Activated CD4-positive, alpha-beta T cell treated with anti-CD3 and anti-CD28 coated beads, Interleukin-2, Interleukin-4, amounts not matched to agents 100 ng/mL and 50 ng/mL, durations not matched to agents 16 hours and 8 hours (primary cell): ENCODE measurements around the gene DNASE1.

Source experiments
- DNase-seq: peaks from one replicate; pipeline ENCODE4 v3.0.0-alpha.2; 2020; ENCODE audit warnings: low spot score

DNASE1 gene

DNA sequence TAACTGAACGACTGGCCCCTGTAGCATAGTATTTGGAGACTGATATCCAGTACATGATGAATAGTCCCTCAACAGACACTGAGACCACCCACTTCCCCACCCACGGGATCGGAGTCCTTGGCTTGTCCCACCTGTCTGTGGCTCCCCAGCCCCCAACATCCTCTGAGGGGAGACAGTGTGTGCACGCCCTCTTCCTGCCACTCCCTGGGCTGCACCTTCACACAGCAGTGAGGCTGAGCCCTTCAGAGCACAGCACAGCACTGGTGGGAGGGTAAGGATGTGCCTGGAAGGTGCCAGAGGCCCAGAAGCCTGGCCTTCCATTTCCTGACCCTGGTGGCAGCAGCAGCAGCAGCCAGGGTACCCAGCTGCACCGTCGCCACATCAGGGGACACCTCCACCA, 11.0 kb downstream of the DNASE1 start:
- DNase-seq: no peak

DNA sequence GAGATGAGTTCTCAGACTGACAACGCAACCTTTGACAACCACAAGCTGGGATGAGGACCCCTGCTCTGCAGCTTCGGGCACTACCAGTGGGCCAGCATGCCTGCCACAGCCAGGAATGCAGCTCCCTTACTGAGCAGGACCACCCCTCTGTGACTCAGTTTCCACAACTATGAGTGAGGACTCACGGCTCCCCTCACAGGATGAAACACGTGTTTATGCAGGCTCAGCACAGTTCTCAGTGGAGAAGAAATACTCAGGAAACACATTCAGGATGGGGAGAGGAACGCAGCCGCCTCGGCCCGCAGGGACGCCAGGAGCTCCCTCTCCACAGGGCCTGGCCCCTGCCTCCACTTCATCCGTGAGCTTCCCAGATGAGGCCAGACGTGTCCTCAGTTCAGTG, 14.1 kb downstream of the DNASE1 start:
- DNase-seq: no peak

DNA sequence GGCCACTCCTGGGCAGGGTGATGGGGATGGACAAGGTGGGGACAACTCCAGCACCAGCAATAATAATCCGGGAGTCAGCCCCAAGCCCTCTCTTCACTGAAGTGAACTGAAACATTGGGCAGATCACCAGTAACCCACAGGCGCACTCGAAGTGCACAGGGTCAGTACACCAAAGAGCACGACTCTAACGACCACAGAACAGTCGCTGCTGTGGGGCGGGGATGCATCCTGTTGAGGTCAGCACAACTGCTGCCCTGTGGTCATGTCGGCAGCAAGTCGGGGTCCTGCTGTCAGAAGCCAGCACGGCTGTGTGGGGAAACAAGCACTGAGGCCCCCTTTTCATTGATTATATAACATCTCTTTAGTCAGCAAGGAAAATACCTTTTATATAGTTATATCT, 14.6 kb downstream of the DNASE1 start:
- no peak for DNase-seq

DNA sequence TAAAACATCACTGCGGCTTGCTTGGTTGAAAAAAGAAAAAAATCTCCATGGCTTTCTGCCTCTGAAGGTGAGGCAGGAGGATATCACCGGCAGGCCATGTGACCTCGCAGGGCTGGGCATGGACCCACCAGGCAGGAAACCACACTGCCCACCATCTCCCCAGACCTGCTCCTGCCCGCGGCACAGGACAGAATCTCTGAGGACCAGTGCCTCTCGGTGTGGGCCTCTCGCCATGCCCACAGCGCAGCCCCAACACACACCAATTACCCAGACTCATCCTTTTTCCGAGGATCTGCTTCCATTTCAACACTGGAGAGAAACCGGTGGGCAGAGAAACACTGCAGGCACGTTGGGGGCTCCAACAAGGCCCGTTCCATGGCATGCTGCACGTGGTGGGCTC, 16.2 kb downstream of the DNASE1 start:
- DNase-seq: no peak

DNA sequence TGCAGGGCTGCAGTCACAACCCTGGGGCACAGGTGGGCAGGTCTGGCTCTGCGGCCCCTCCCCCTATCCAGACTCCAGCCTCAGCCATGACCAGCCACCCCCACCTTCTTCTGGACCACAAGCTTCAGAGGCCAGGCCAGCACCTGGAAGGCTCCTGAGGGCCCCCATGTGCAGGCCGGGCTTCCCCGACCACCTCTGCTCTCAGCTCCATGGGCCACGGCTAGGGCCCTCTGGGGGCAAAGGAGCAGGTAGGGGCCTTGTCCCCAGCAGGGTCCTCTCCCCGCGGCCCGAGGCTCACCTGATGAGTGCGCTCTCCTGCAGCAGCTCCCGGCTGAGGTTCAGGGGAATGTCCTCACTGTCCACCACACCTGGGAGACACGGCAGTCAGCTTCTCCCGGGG, 16.9 kb downstream of the DNASE1 start:
- DNase-seq: no peak

DNA sequence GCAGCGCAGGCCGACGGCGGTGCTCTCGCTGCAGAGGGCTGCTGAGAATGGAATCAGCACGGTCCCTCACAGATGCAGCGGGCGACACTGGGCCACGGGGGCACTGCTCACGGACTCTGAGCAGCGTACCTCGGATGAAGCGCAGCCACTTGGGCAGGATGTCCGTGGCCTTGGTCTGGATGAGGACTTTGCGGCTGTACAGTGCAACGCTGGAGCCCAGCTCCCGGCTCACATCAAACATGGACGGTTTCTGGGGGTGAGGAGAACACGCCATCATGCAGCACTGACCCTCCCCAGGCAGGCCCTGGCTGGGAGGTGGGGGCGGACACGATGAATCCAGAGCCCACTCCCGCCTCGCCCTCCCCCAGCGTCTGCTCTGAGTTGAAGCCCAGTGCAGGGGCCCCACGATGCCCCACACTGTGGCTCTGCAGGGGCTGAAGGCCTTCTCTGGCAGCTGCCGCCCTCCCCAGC, 18.1 kb downstream of the DNASE1 start:
- DNase-seq: no peak

DNA sequence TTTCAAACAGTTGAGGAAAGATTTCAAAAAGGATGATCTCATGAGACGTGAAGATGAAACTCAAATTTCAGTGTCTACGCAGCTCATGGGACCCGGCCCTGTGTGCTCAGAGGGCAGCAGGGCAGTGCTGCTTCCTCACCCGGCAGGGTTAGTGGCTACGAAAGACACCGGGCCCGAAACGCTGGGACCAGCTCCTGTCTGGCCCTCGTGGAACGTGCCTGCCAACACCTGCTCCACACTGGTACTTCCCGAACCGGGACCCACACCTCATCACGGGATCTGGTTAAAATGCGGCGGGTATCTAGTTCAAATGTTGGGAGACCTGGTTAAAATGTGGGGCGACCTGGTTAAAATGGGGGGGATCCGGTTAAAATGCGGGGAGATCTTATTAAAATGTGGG, 18.7 kb downstream of the DNASE1 start:
- no peak for DNase-seq

DNA sequence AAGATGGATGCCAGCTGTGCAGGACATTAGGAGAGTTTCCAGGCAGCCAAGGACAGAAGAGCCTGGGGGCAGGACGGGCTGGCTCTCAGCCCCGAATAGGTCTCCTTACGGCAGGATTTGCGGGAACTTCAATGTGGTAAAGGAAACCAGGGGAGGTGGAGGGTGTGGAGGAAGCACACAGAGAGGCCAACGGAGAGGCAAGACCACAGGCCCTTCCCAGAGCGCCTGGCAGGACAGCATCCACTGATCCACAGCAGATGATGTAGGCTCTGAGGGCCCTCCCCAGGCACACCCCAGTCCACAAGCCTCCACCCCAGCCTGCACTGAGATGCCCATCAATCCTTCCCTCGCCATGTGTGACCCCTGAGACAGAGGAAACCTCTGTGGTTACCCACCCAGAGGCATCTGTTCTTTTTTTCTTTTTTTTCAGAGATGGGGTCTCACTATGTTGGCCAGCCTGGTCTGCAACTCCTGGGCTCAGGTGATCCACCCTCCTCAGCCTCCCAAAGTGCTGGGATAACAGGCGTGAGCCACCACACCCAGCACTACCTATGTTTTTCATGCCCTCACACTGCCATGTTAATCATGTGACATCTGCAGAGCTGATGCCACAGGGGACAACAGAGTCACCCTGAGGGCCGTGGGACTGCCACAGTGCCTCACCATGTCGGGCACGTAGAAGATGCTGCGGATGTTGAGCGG, 19.3 kb downstream of the DNASE1 start:
- no peak for DNase-seq

DNA sequence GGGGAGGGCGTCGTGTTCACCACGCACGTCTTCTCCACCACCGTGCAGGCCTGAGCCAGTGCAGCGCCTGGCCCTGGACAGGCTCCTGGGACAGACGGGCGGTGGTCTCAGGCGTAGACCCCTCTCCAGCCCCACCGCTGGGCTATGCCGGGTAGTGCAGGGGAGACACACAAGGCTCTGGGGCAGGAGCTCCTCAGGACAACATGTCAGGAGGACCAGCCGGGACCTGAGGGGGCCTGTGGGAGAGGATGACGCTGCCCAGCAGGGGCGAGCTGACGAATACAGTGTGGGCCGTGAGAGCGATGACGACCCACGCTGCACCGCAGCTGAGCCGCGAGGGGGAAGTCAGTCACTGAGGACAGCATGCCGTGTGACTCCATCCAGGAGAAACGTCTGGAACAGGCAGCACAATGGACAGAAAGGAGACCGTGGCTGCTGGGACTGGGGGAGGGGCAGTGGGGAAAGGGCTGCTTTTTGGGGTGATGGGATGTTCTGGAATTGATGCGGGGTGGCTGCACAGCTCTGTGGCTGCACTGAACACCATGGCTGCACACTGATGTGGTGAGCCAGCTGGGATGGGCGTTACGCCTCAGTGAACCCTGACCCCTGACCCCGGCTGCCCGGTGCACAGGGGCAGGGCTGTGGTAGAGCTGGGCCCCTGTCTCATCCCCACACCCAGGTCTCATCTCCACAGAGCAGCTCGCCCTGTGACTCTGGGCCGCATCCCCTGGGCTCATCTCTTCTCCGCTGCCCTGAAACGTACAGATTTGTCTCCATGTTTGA, 20.2 kb downstream of the DNASE1 start:
- DNase-seq: no peak

DNA sequence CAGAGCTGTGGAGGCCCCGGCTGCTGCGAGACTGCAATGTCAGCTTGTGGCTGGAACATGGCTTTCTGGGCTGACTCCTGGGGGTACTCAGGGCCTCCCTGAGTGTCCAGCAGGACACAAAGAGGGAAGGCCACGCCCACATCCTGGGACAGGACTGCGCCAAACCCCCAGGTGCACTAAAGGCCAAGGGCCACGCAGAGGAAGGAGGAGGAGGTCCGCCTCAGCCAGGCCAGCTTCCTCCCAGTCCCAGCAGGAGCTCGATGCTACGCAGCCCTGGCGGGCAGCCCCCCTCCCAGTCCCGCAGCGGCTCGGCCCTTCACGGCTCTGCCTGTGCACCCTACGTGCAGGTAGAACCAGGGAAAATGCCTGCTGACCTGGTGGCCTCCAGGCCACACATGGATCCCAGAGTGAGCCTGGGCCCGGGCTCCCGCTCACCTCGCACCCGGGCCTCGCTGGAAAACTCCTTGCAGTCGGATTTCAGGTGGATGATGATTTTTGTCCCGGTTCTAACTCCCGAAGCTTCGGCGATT, 21.2 kb downstream of the DNASE1 start:
- DNase-seq: no peak

DNA sequence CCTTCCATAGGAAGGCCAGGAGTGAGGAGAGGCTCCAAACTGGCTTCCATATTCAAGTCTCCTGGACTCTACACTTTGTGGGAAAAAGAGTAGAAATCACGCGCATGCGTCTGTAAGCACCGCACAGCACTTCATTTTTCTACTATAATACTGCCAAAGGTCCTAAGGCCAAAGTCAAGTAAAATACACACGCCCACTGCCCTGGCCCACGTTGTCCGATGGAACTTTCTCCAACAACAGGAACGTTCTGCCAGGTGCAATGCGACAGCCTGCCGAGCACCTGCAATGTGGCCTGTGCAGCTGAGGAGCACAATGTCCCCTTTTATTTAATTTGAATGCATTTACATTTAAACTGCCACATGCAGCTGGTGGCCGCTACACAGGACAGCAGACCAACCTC, 23.5 kb downstream of the DNASE1 start:
- no peak for DNase-seq

DNA sequence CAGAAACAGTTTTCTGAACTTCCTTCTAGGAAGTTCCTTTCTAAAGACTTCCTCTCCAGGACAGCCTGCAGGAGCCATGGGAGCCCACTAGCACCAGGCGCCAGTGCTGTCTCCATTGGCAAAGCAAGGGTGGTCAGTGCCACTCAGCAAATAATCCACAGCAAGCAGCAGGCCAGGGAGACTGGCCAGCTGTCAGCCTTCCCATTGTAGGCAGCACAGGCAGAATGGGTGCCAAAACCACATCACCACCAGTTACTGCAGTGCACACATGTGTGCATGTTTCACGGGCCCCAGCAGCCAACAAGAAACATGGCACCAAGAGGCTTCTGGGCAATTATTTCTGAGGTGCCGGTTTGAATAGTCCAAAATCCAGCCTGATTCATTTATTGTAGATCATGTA, 26.7 kb downstream of the DNASE1 start:
- DNase-seq: no peak

DNA sequence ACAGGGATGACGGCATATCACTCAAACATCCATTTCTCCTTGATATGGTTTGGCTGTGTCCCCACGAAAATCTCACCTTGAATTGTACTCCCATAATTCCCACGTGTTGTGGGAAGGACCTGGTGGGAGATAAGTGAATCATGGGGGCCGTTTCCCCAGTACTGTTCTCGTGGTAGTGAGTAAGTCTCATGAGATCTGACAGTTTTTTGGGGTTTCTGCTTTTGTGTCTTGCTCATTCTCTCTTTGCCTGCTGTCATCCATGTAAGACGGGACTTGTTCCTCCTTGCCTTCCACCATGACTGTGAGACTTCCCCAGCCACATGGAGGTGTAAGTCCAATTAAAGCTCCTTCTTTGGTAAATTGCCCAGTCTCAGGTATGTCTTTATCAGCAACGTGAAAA, 32.5 kb downstream of the DNASE1 start:
- no peak for DNase-seq

DNA sequence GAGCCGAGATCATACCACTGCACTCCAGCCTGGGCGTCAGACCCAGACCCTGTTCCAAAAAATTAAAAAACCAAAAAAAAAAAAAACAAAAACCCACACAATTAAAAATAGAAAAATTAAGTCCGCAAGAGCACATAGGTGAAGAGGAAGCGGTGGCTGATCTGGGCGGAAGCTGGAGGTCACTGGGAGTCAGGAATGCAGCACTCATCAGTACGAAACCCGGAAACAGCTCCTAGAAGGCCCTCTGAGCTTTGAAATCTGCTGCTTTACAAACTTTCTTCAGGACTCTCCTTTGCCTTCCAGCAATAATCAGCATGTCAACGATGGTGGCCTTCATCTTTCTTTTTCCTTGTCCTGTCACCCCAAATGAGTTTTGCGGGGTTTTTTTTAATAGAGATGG, 33.3 kb downstream of the DNASE1 start:
- DNase-seq: no peak

DNA sequence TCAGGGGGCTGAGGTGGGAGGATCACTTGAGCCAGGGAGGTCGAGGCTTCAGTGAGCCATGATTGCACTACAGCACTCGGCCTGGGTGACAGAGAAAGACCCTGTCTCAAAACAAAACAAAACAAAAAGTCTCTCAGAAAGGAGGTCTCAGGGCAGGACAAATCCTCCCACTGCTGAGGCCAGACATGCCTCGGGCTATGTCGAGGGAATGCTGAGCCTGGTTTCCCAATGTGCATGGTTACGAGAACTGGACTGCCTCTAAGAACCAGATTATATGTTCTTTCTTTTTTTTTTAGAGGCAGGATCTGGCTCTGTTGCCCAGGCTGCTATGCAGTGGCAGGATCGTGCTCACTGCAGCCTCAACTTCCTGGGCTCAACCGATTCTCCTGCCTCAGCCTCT, 35.2 kb downstream of the DNASE1 start:
- DNase-seq: no peak

DNA sequence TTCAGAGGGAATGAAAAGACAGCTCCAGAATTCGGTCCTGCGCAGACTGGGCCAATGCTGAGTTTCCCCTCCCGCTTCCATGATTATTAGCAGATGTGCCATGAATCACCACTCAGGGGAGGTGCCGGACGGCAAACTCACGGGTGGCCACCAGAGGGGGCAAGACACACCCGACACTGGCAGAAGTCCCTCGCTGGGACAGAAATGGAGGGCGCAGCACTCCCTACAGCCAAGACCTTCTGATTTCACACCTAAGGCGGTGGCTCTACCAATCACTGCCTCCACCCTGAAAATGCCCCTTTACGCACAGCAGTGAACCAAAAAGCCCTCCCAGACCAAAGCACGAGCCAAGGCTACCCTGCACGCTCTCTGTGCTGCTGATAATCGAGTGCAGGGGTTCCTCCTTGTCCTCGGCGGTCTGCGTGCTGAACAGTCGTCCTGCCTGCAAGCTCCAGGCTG, 36.0 kb downstream of the DNASE1 start:
- DNase-seq: peak; percentile 86

DNA sequence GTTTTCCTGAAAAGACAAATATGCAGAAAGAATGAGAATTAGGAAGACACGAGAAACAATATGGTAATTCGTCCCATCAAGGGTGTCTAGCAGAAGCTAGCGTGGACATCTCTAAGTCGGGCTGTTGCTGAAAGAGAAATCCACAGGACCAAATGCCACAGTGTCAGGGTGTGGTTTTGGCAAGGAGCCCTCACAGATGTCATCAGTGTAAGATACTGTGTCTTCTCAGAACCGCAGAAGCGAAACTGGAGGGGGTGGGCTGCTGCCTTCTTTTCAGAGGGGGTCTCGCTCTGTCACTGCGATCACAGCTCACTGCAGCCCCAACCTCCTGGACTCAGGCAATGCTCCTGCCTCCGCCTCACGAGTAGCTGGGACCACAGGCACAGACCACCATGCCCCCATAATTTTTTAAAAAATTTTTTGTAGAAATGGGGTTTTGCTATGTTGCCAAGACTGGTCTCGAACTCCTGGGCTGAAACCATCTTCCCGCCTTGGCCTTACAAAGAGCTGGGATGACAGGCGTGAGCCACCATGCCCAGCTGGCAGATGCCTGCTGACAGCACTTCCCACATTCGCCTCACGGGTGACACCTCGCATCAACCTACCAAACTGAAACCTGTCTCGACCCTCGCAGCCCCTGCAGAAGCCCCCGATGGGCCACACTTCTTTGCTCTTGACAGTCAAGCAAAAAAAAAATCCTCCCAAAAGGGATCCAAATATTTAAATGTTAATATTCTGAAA, 36.7 kb downstream of the DNASE1 start:
- DNase-seq: no peak

DNA sequence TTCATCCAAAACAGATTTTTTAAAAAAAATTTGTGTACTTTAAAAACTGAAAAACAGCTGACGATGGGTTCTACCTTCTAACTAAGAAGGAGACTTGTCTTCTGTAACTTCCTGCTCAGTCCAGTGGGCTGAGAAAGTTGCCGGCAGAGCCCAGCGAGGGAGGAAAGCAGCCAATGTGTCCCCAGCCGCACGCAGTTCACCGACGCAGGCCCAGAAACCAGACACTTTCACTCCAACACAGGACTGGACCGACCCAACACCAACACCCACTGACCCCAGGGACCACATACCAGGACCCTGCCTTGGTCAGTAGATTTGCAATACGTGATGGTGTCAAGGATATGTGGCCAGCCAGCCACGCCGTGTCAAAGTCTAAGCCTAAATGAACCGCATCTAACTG, 37.3 kb downstream of the DNASE1 start:
- DNase-seq: no peak

DNA sequence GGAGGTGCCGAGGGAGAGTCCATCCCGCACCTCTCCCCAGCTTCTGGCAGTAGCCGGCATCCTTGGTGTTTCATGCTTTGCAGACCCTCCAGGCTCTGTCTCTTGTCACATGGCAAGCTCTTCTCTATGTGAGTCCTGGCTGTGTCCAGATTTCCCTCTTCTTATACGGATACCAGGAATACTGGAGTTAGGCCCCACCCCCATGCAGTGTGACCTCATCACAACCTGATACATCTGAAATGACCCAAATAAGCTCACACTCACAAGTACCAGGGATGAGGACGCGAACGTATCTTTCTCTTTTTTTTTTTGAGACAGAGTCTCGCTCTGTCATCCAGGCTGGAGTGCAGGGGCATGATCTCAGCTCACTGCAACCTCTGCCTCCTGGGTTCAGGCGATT, 39.6 kb downstream of the DNASE1 start:
- no peak for DNase-seq

DNA sequence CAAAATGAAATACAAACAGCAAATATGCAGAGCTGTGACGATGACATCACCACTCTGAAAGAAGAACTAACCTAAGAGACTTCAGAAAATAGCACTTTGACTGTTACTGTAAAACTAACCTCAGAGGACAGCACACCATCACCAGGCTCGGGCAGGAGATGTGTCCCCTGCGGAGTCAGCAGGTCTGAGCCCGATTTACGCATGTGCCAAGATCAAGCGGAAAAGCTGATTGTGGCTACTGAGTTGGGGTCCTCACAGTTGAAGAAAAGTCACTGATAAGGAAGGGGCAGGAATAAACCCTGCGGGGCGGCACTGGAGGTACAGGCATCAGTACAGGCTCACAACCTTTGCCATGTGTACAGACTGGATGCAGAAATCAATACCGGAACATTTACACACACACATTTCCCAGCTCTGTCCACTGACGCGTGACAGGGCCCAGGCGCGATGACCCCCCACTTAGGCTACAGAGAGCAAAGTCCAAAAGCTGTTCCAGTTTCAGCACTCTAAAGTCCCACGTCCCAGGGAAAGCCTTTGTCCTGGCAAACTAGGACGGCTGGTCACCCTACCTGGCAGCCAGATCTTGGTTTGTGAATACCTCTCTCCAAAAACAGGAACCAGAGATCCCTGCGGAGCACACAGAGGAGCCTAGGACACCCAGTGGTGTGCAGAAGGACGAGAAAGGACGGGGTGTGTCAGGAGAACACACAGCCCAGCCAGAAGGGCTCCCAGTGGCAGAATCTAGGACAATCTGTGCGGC, 41.3 kb downstream of the DNASE1 start:
- no peak for DNase-seq

DNA sequence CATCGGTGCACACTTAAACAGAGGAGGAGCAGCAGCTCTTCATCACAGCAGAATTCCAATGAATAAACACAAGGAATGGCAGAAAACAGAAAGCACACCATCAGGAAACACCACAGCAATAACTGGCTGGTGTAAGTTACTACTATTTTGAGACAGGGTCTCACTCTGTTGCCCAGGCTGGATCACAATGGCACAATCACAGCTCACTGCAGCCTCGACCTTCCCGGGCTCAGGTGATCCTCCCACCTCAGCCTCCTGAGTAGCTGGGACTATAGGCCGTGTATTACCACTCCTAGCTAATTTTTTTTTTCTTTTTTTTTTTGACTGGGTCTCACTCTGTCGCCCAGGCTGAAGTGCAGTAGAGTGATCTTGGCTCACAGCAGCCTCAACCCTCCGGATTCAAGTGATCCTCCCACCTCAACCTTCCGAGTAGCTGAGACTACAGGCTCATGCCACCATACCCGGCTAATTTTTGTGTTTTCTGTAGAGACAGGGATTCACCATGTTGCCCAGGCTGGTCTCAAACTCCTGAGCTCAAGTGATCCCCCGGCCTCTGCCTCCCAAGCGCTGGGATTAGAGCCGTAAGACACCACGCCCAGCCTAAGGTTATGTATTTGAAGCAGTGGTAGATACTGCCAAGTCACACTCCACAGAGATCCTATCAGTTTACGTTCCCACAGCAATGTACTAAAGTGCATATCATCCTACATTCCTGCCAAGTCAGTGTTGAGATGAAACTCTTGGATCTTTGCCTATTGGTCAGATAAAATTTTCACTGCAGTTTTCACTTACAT, 42.1 kb downstream of the DNASE1 start:
- no peak for DNase-seq
